Lower leg skin (tissue), 4 donors: ENCODE results near the gene S100A2. TPM values are rescaled to one million over a fixed set of nuclear protein-coding genes. Genes with fewer than 3 reads are reported as not detected.

ENCODE experiments used
- DNase-seq, 2 donors: peaks; one replicate each; pipeline ENCODE4 v3.0.0-alpha.2; 2019; ENCODE audit warnings: low spot score in 2 of 2
- H3K4me3 ChIP-seq: fragments of 200-600 bp; sonication (generic); 2 replicates; pipeline ENCODE4 v1.5.1; 2017; ENCODE audit warnings: mild to moderate bottlenecking, low read depth; ENCODE audit not compliant: poor library complexity, severe bottlenecking
- CTCF ChIP-seq, 3 donors: fragments of 450-650 bp; IDR thresholded peaks; one replicate each; pipeline ENCODE4 v1.5.1; 2016; ENCODE audit warnings: antibody characterized with exemption in 3 of 3, mild to moderate bottlenecking in 3 of 3, moderate library complexity in 2 of 3
- POLR2A ChIP-seq, 2 donors: fragments of 450-650 bp; IDR thresholded peaks; one replicate each; pipeline ENCODE4 v1.6.1; 2016 to 2017; ENCODE audit warnings: antibody characterized with exemption in 2 of 2, mild to moderate bottlenecking in 1 of 2, moderate library complexity in 1 of 2
- WGBS, 2 donors: methylation state at CpG; one replicate each; pipeline ENCODE4 v1.1.5; 2018; 5-methylcytosine and 5-hydroxymethylcytosine counted together
- intact Hi-C: fragments of 100-400 bp; cut with DNase I; formaldehyde crosslinking; loops from one replicate; pipeline ENCODE4 v1.15.0; 2023; ENCODE audit warnings: low total_unique reads
- total RNA-seq, 4 donors: library from RNA; depleted of rRNA; stranded (reverse); fragments of >200 nt; gene quantifications; one replicate each; pipeline ENCODE4 v1.1.0, GENCODE V29; 2016

Gene S100A2
- total RNA-seq, 4 donors from 2014 or later = 71.5 to 143 (median 96.4) TPM

- 38 to 53% methylated on average over 6 of the region's 6 CpGs for WGBS, 2 donors
- H3K4me3 ChIP-seq = no peak overlapping the region
- intact Hi-C loops = no loop called here
- no peak for DNase-seq
- TF ChIP-seq CTCF (IDR thresholded peaks at IDR 0.05) (no peak), POLR2A (IDR thresholded peaks at IDR 0.05) (no peak)
Observed at GRCh38 chr1:153609585-153609907, 43.9 kb upstream of the S100A2 start.

GRCh38 chr1:153608742-153609584 lies 43.3 kb upstream of the S100A2 start:
- DNase-seq = peak in 1 of 2 donors; percentile 92
- no peak overlapping the region for H3K4me3 ChIP-seq
- TF ChIP-seq CTCF (IDR thresholded peaks at IDR 0.05) (no peak), POLR2A (IDR thresholded peaks at IDR 0.05) (no peak)
- 27 to 39% methylated on average over 19 of the region's 19 CpGs for WGBS, 2 donors
- intact Hi-C loops = no loop called here

- no peak overlapping the region for H3K4me3 ChIP-seq
- WGBS, 2 donors = 37 to 39% methylated on average over 6 to 7 of the region's 7 CpGs
- DNase-seq = no peak
- no peak for TF ChIP-seq POLR2A (IDR thresholded peaks at IDR 0.05)
- no peak for TF ChIP-seq CTCF (IDR thresholded peaks at IDR 0.05)
- intact Hi-C loops = no loop called here
Observed at GRCh38 chr1:153608089-153608682, 42.5 kb upstream of the S100A2 start.

GRCh38 chr1:153607381-153607780 lies 41.7 kb upstream of the S100A2 start:
- intact Hi-C loops = no loop called here
- DNase-seq = no peak

GRCh38 chr1:153606194-153606593 lies 40.5 kb upstream of the S100A2 start:
- WGBS, 2 donors = 92 to 94% methylated on average over 11 of the region's 11 CpGs
- TF ChIP-seq CTCF (IDR thresholded peaks at IDR 0.05) (no peak), POLR2A (IDR thresholded peaks at IDR 0.05) (no peak)
- intact Hi-C loops = no loop called here
- H3K4me3 ChIP-seq = no peak overlapping the region
- no peak for DNase-seq

More at GRCh38 chr1:153607381-153607780, 41.7 kb upstream of the S100A2 start:
- TF ChIP-seq CTCF (IDR thresholded peaks at IDR 0.05) = no peak
- TF ChIP-seq POLR2A (IDR thresholded peaks at IDR 0.05) = no peak
- no peak overlapping the region for H3K4me3 ChIP-seq
- 80 to 92% methylated on average over 8 of the region's 8 CpGs for WGBS, 2 donors
